HepG2 (cell line): ENCODE data around the gene RFXANK. TPM values are rescaled to one million over a fixed set of nuclear protein-coding genes. Genes with fewer than 3 reads are reported as not detected.

Experiments used
- GLI4 ChIP-seq: sonication (generic); formaldehyde crosslinking; IDR thresholded peaks from 2 replicates; pipeline ENCODE4 v1.5.1; 2020; ENCODE audit warnings: missing genetic modification reagents, mild to moderate bottlenecking, moderate library complexity, borderline replicate concordance
- HMGA1 ChIP-seq: sonication (generic); formaldehyde crosslinking; conservative IDR thresholded peaks from 2 replicates; pipeline ENCODE4 v1.4.0; 2020; ENCODE audit warnings: missing genetic modification reagents
- MAFG ChIP-seq: sonication (generic); formaldehyde crosslinking; IDR thresholded peaks from 2 replicates; pipeline ENCODE4 v1.5.1; 2020; ENCODE audit warnings: mild to moderate bottlenecking, missing genetic modification reagents
- NAIF1 ChIP-seq: sonication (generic); formaldehyde crosslinking; IDR thresholded peaks from 2 replicates; pipeline ENCODE4 v1.5.0; 2020; ENCODE audit warnings: mild to moderate bottlenecking, missing genetic modification reagents, borderline replicate concordance
- TARDBP ChIP-seq: sonication (generic); formaldehyde crosslinking; IDR thresholded peaks from 2 replicates; pipeline ENCODE4 v1.8.0; 2022; ENCODE audit warnings: mild to moderate bottlenecking, missing genetic modification reagents
- YY1 ChIP-seq: IDR thresholded peaks from 2 replicates; pipeline ENCODE4 v1.6.1; 2011; ENCODE audit warnings: low read length, low read depth, moderate library complexity, mild to moderate bottlenecking; ENCODE audit not compliant: insufficient read depth, insufficient replicate concordance
- ZBTB1 ChIP-seq: sonication (generic); formaldehyde crosslinking; IDR thresholded peaks from 2 replicates; pipeline ENCODE4 v1.4.0; 2020; ENCODE audit warnings: missing genetic modification reagents, borderline replicate concordance
- ZNF260 ChIP-seq: sonication (generic); formaldehyde crosslinking; IDR thresholded peaks from 2 replicates; pipeline ENCODE4 v1.4.0; 2020; ENCODE audit warnings: missing genetic modification reagents, low read depth, mild to moderate bottlenecking, borderline replicate concordance
- polyA plus RNA-seq, 8 experiments: library from polyadenylated mRNA; depleted of rRNA in 3 of 8; stranded (reverse) in 7 of 8; unstranded in 1 of 8; fragments of >200 nt; fragmentation: Illumina TruSeq in 4 of 8; extraction: Trizol in 4 of 8; gene quantifications; 2 replicates each; pipeline versions ENCODE4 v1.2.1 to v1.2.3, GENCODE V29; 2011 to 2016; ENCODE audit warnings: low read depth in 4 of 8, missing spikeins in 1 of 8, mixed read lengths in 1 of 8; ENCODE audit not compliant: insufficient read depth in 1 of 8
- total RNA-seq, 5 experiments: library from RNA; depleted of rRNA; stranded (reverse); fragments of >200 nt; fragmentation: Illumina TruSeq; extraction: Trizol; gene quantifications; 2 replicates each; pipeline ENCODE4 v1.2.3, GENCODE V29; 2016; ENCODE audit warnings: low read depth in 1 of 5
- TF ChIP-seq, protein P1 (sequence below): sonication (generic); formaldehyde crosslinking; IDR thresholded peaks from 2 replicates; pipeline ENCODE4 v1.4.0; 2020; ENCODE audit warnings: mild to moderate bottlenecking, missing genetic modification reagents
- TF ChIP-seq, protein P2 (sequence below): sonication (generic); formaldehyde crosslinking; IDR thresholded peaks from 2 replicates; pipeline ENCODE4 v1.9.0; 2021; ENCODE audit warnings: missing genetic modification reagents, mild to moderate bottlenecking, borderline replicate concordance
- TF ChIP-seq, protein P3 (sequence below): sonication (generic); formaldehyde crosslinking; IDR thresholded peaks from 2 replicates; pipeline ENCODE4 v1.4.0; 2020; ENCODE audit warnings: missing genetic modification reagents, borderline replicate concordance
- TF ChIP-seq, protein P4 (sequence below): sonication (generic); formaldehyde crosslinking; IDR thresholded peaks from 2 replicates; pipeline ENCODE4 v1.4.0; 2020; ENCODE audit warnings: missing genetic modification reagents

Gene RFXANK
- total and polyA plus RNA-seq, 2 of the 13 experiments (the other 11 are each of a cell fraction or from before 2014, with no cell fraction given) = 49.9 to 80.7 TPM

DNA sequence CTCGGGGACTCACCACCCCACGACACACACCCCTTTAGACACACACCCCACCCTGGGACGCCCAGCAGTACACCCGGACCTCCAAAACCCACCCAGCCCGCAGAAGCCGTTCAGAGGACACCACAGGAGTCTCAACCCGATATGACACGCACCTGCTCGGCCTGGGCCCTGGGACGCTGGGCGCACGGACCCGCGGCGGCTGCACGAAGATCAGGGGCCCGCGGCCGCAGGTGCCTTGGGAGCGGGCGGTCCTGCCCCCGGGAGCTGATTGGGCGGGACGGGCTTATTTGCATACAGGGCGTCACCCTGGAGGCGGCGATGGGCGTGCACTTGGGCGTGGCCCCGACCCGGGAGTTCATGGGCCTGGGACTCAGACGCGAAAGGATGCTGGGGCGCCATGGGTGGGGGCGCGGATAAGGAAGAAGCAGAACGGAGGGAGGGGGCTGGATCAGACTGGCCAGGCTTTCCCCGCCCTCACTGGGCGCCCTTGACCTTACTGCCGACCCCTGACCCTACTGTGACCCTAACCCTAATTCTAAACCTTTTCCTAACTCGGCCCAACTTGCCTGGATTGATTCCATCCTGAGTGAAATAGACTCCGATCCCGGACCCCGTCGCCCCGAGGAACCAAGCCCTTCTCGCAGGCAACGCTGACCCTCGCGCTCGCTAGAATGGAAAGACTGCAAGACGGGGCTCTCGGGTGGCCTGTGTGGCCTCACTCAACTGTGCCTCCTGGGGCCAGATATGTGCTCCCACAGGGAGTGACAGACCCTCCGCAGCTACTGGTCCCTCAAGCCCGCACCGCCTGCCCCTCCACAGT lies 21.8 kb upstream of the RFXANK start, which contains the start of gene MEF2B (continued):
- TF ChIP-seq YY1 (no peak), ZNF260 (no peak), MAFG (no peak), NAIF1 (no peak), GLI4 (CRISPR knock-in tag) (no peak), TARDBP (CRISPR knock-in tag) (no peak), HMGA1 (CRISPR knock-in tag) (no peak), ZBTB1 (no peak)
- TF ChIP-seq, protein P1, sequence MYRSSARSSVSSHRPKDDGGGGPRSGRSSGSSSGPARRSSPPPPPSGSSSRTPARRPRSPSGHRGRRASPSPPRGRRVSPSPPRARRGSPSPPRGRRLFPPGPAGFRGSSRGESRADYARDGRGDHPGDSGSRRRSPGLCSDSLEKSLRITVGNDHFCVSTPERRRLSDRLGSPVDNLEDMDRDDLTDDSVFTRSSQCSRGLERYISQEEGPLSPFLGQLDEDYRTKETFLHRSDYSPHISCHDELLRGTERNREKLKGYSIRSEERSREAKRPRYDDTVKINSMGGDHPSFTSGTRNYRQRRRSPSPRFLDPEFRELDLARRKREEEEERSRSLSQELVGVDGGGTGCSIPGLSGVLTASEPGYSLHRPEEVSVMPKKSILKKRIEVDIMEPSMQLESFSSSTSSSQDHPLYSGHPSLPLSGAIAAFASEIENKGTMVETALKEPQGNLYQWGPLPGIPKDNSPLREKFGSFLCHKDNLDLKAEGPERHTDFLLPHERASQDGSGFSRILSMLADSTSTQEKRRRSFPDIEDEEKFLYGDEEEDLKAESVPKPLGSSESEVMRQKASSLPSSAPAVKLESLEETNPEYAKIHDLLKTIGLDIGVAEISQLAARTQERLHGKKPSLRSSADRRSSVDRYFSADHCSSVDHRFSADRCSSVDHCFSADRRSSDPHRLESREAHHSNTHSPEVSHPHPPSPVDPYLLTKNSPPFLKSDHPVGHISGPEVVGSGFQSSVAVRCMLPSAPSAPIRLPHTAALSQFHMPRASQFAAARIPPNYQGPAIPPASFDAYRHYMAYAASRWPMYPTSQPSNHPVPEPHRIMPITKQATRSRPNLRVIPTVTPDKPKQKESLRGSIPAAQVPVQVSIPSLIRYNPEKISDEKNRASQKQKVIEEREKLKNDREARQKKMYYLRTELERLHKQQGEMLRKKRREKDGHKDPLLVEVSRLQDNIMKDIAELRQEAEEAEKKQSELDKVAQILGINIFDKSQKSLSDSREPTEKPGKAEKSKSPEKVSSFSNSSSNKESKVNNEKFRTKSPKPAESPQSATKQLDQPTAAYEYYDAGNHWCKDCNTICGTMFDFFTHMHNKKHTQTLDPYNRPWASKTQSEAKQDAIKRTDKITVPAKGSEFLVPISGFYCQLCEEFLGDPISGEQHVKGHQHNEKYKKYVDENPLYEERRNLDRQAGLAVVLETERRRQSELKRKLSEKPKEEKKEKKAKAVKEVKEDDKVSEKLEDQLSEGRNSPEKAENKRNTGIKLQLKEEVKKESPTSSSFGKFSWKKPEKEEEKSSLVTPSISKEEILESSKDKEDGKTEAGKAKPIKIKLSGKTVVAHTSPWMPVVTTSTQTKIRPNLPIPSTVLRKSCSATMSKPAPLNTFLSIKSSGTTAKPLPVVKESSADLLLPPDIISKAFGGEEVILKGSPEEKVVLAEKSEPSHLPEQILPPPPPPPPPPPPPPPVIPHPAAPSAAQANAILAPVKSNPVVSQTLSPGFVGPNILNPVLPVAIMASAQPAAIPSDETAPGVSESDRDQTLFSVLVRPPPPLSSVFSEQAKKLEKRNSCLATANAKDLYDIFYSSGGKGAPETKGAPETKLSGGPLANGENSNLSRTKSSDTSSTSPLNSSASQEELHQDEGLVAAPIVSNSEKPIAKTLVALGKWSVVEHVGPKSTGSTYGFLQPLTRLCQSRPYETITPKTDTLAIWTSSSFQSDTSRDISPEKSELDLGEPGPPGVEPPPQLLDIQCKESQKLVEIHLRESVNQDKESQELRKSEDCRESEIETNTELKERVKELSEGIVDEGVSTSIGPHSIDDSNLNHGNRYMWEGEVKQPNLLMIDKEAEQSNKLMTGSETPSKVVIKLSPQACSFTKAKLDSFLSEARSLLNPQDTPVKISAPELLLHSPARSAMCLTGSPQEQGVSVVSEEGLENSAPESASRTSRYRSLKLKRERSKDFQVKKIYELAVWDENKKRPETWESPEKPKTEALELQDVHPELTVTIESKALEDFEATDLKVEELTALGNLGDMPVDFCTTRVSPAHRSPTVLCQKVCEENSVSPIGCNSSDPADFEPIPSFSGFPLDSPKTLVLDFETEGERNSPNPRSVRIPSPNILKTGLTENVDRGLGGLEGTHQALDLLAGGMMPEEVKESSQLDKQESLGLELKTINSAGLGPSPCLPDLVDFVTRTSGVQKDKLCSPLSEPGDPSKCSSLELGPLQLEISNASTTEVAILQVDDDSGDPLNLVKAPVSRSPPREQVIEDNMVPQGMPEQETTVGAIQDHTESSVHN (CRISPR knock-in tag) = no peak
- TF ChIP-seq, protein P2, sequence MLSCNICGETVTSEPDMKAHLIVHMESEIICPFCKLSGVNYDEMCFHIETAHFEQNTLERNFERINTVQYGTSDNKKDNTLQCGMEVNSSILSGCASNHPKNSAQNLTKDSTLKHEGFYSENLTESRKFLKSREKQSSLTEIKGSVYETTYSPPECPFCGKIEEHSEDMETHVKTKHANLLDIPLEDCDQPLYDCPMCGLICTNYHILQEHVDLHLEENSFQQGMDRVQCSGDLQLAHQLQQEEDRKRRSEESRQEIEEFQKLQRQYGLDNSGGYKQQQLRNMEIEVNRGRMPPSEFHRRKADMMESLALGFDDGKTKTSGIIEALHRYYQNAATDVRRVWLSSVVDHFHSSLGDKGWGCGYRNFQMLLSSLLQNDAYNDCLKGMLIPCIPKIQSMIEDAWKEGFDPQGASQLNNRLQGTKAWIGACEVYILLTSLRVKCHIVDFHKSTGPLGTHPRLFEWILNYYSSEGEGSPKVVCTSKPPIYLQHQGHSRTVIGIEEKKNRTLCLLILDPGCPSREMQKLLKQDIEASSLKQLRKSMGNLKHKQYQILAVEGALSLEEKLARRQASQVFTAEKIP (CRISPR knock-in tag) = no peak
- TF ChIP-seq, protein P3, sequence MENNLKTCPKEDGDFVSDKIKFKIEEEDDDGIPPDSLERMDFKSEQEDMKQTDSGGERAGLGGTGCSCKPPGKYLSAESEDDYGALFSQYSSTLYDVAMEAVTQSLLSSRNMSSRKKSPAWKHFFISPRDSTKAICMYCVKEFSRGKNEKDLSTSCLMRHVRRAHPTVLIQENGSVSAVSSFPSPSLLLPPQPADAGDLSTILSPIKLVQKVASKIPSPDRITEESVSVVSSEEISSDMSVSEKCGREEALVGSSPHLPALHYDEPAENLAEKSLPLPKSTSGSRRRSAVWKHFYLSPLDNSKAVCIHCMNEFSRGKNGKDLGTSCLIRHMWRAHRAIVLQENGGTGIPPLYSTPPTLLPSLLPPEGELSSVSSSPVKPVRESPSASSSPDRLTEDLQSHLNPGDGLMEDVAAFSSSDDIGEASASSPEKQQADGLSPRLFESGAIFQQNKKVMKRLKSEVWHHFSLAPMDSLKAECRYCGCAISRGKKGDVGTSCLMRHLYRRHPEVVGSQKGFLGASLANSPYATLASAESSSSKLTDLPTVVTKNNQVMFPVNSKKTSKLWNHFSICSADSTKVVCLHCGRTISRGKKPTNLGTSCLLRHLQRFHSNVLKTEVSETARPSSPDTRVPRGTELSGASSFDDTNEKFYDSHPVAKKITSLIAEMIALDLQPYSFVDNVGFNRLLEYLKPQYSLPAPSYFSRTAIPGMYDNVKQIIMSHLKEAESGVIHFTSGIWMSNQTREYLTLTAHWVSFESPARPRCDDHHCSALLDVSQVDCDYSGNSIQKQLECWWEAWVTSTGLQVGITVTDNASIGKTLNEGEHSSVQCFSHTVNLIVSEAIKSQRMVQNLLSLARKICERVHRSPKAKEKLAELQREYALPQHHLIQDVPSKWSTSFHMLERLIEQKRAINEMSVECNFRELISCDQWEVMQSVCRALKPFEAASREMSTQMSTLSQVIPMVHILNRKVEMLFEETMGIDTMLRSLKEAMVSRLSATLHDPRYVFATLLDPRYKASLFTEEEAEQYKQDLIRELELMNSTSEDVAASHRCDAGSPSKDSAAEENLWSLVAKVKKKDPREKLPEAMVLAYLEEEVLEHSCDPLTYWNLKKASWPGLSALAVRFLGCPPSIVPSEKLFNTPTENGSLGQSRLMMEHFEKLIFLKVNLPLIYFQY (CRISPR knock-in tag) = no peak
- TF ChIP-seq, protein P4, sequence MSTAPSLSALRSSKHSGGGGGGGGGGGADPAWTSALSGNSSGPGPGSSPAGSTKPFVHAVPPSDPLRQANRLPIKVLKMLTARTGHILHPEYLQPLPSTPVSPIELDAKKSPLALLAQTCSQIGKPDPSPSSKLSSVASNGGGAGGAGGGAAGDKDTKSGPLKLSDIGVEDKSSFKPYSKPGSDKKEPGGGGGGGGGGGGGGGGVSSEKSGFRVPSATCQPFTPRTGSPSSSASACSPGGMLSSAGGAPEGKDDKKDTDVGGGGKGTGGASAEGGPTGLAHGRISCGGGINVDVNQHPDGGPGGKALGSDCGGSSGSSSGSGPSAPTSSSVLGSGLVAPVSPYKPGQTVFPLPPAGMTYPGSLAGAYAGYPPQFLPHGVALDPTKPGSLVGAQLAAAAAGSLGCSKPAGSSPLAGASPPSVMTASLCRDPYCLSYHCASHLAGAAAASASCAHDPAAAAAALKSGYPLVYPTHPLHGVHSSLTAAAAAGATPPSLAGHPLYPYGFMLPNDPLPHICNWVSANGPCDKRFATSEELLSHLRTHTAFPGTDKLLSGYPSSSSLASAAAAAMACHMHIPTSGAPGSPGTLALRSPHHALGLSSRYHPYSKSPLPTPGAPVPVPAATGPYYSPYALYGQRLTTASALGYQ (CRISPR knock-in tag) = no peak
